Brain pericyte (primary cell): ENCODE data around the gene C16orf95.
"Not testable (repeated sequence)": the region's sequence is repeated elsewhere in the genome, so short reads cannot be mapped to it uniquely, and the experiment has no call there.

Experiments used
- DNase-seq: peaks from one replicate; pipeline ENCODE4 v3.0.0-alpha.2; 2012; ENCODE audit warnings: low read depth, low spot score

Gene C16orf95

DNA sequence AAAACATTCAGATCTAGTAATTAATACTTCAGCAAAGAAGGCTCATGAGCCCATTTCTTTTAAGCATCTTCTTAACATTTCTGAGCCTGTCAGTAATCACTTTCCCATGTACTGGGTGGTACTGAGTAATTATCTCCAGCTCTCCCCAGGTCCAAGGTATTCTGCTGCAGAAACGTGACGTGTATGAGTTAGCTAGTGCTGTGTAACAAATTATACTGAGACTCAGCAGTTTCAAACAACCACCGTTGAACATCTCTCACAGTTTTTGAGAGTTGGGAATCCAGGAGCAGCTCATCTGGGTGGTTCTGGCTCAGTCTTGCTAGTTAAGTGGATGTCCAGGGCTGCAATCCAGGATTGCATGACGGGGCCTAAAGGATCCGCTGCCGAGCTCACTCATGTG, 25.2 kb downstream of the C16orf95 start:
- DNase-seq: no peak

DNA sequence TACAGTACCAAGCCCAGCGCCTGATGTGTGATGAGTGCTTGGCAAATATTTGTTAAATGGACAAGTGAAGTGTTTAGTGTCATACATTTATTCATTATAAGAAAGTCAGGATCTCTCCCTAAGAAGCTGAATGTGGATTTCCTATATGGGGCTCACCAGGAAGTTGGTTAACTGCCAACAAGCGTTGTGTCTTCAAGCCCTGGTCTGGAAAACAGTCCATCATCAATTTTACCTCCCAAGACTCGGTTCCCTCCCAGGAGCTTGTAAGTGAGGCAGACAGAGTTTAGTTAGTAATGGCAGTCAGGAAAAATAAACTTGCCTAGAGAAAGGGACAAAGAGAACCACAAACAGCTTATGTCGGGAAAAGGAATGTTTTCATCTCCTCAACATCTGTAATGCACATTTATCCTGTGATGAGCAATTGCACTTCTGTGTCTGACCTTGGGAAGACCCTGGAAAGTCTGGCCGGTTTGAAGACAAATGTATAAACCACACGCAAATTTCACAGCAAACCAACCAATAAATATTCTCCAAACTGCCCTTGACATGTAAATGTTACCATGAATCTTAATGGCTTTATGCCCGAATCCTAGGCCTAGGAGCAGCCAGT, 28.3 kb downstream of the C16orf95 start:
- no peak for DNase-seq

DNA sequence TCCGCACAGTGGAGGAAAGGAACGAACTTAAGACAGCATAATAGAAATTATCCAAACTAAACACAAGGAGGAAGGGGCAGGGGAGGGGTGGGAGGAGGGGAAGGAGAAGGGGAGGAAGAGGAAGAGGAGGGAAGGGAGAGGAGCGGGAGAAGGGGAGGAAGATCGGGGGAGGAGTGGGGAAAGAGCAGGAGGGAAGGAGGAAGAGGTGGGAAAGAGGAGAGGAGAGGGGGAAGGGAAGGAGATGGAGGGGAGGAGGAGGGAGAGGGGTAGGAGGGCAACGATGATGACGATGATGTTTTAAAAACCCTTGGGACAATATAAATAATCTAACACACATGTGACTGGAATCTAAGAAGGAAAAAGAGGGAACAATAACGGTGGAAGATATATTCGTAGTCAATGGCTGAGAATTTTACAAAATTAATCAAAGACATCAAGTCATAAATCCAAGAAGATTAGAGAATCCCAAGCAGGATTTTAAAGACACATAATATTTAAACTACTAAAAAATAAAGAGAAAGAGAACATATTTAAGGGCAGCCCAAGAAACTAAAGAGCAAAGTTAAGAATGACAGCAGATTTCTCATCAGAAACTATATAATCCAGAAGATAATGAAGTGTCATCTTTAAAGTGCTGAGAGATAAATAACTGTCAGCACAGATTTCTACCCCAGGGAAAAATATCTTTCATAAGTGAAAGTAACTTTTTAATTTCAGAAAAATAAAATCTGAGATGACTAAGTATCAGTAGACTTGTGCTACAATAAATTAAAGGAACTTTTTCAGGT, 30.2 kb downstream of the C16orf95 start:
- DNase-seq: no peak

DNA sequence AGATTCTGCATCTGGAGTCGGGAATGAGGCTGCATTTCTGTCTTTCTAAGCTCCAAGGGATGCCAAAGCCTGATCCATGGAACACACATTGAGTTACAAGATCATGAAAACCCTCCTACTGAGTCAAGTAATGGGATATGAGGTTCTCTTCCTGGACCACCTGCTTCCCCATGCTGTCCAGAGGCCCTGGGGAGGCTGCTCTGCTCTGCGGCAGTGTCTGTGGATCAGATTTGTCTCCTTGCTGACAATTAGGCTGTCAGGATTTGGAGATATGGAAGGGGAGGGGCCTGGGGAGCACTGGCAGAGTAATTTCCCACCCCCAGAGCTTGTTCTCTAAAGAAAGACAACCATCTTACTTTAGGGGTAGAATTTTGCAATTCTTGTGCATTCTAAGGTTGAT, 33.0 kb downstream of the C16orf95 start:
- DNase-seq: no peak

DNA sequence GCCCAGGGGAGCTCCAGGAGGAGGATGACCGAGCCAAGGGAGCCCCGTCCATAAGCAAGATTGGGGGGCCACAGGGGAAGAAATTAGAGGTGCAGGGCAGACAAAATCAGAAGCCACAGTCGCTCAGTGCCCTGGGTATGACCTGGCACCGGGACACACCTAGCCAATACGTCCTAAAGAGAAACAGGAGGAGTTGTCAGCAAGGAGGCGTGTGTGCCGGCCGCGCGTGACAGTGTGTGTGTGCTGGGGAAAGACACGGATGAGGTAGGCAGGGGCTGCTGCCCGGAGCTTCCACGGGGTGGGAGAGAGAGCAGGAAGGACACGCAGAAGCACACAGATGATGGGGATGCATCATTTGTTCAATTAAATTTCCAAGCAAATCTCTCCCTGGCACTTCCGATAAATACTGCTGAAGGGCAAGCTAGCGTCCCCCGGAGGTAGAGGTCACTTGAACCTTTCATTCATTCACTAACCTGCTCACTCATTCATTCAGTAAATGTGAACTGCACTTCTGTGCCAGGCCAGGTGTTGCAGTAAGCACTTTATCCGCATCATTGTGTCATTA, 38.0 kb downstream of the C16orf95 start:
- no peak for DNase-seq

DNA sequence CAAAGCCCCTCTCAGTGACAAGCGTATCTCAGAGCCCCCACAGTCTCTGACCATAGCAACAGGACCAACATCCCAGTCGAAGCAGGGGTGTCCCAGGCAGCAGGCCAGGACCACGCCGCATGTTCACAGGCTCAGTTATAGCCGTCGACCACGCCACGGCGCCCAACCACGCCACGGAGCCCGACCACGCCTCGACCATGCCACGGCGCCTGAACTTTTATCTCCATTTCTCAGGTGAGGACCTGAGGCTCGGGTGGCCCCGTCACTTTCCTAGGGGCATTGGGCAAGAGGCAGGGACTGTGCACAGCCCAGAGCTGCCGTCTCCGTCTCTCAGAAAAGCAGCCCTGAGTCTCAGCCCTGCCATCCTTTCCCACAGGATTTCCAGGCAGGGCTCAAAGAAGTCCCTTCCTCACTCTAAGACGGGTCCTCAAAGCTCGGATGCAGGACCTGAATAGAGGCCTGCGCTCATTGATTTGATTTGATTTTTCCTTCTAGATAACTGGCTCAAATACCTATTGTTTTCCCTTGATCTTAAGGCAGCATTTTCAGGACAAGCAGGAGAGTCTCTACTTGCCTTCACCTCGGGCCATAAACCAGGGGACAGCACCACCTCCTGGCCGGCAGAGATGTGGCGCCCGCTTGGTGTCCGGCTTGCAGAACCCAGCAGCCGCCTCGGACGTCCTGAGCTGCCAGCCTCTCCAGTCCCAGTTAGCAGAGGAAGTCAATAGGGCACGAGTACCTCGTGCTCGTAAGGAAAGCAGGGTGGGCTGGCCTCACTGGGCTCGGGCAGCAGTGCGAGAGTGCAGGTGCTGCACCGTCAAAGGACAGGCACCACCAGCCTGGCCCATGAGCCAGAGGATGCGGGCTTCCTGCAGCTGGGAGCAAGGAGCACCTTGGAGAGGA, 38.8 kb downstream of the C16orf95 start:
- DNase-seq: peak; percentile 65

DNA sequence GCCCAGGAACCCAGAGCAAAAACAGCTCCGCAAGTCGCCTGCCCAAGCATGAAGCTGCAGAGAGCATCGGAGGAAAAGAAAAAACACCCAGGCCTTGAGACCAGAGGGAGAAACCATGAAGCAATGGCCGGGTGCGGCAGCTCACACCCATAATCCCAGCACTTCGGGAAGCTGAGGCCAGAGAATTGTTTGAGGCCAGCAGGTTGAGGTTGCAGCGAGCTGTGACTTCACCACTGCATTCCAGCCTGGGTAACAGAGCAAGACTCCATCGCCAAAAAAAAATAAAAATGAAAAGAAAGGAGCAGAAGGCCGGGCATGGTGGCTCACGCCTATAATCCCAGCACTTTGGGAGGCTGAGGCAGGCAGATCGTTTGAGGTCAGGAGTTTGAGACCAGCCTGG, 40.3 kb downstream of the C16orf95 start:
- DNase-seq: no peak

DNA sequence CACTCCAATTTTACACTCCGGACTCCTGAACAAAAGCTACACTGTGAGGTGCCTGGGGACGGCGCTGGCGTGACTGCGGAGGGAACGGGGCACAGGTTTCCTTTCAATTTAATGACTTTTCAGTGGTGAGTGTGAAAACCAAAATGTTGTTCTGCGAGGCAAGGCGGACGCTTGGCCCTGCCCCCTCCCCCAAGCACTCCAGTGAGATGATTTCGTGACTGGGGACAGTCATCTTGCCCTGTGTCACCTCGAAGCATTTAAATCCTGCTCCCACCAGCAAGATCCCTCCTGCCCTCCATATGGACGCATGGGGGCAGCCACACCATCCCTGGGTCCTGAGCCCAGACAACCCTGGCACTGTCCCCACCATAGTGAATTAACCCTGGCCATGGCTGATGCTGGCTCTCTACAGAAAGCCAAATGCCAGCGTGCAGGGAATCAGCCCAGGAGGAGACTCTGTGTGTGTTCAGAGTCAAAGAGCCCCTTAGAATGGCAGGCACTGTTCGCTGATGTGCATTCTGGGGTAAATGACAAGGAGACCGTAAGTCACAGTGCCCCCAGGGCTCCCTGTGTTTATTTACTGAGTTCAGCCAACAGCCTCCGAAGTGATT, 41.0 kb downstream of the C16orf95 start:
- DNase-seq: no peak

DNA sequence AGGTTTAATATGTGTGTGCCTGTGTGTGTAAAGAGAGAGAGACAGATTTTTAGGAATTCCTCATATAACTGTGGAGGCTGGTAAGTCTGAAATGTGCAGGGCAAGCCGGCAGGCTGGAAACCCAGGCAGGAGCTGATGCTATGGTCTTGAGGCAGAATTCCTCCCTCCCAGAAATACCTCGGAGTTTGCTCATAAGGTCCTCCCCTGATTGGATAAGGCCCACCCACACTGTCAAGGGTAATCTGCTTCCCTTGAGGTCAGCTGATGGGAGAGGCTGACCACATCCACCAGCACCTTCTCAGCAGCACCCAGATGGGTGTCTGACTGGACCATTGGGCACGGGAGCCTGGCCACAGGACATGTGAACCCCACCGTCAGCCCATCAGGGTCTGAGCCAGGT, 42.4 kb downstream of the C16orf95 start:
- no peak for DNase-seq

DNA sequence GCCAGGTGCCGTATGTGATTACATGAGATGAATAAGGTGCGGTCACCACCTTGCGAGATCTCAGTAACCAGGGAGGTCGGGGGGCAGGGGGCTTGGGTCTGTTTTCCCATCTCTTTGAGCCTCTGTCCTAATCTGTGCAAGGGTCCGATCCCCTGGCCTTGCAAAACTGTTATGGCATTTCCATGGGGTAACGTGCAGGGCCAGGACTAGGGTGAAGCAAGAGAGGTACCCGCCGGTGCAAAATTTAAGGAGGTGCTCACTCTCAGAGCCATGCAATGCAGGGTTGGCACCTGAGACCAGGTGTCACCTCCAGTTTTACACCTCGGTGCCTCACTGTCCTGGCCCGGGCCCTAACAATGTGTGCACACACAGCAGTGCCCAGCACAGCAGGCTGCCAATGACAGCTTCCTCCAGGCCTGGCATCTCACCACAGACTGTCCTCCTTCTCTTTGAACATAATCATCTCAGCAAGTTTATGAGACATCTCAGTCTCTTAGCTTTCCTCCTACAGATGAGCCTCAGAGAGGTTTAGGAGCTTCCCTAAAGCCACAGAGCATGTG, 43.6 kb downstream of the C16orf95 start:
- DNase-seq: no peak

DNA sequence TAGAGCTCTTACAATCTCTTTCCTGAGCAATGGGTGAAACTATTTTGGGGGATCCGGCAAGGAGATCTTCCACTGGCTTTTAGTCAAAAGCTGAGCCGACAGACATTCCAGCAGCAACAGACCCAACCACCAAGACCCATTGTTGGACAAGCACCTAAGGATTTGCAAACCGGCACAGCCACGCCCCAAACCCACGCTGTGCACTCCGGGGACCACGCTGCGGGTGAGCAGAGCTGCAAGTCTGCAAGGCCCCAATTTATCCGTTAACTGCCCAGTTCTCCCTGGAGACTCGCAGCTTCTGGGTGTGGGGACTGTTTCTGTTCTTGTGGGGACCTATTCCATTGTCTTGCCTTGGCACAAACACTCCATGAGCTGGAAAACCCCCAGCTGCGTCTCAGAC, 45.9 kb downstream of the C16orf95 start:
- no peak for DNase-seq

DNA sequence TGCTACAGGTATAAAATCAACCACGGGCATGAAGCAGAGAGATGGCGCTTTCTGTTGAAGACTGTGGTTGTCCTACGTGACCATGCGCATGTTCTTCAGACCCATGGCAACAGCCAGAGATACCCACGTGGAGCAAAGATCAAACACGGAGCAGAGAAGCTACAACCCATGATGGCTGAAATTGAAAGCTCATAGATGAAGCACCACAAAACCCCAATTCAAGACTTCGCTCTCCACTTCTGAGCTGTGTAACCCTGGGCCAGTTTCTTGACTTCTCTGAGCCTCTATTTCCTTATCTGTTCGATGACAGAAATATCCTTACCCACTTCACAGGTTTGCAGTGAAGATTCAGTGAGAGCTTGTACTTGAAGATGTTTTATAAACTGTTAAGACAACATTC, 49.6 kb downstream of the C16orf95 start:
- no peak for DNase-seq

DNA sequence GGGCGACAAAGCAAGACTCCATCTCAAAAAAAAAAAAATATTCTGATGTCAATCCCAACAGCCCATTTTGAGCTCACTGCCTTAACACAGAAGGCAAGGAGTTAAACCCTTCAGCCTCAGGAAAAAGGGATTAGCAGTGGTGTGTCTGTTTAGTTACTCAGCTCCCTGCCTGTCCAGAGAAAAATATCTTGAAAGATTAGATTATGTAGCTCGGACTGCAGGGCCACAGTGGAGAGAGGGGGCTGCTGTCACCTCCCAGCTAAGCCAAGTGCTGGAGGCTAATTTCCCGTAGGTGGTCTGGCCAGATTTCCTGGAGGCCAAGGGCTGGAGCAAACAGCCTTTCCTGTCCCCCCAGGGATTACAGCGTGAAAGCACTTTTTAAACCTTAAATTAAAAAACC, 50.3 kb downstream of the C16orf95 start:
- no peak for DNase-seq

DNA sequence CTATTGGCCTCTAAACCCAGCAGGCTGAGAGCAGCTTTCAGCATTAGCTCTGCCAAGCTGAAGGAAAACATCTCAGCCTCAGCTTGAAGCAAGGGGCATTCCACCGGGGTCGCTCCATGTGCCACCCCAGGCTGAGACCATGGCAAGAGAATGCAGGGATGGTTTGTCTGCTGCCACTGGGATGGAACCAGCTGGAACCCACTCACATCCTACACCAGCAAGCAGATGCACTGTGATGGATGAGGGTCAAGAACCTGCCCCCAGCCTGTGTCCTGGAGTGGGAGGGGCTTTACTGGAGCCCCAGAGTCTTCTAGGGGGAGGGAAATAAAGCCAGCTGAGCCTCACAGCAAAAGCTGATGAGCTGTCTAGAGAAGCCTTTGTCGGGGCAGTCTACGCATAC, 51.9 kb downstream of the C16orf95 start:
- no peak for DNase-seq

DNA sequence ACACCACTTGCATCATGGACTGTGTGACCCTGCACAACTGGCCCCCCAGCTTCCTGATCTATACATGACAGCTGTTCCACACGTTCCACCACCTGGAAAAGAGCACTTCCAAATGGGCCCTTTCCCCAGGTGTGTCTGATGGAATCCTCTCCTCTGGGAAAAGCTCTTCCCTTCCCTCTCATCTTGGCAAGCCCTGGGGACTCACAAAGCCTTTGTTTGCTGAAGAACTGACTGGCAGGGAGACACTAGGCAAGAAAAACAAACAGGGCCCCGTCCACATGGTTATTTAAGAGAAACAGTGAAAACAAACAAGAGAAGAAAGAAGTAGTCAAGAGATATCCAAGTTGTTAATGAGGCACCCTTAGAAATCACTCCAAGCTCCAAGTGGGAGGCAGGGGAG, 52.6 kb downstream of the C16orf95 start:
- no peak for DNase-seq

DNA sequence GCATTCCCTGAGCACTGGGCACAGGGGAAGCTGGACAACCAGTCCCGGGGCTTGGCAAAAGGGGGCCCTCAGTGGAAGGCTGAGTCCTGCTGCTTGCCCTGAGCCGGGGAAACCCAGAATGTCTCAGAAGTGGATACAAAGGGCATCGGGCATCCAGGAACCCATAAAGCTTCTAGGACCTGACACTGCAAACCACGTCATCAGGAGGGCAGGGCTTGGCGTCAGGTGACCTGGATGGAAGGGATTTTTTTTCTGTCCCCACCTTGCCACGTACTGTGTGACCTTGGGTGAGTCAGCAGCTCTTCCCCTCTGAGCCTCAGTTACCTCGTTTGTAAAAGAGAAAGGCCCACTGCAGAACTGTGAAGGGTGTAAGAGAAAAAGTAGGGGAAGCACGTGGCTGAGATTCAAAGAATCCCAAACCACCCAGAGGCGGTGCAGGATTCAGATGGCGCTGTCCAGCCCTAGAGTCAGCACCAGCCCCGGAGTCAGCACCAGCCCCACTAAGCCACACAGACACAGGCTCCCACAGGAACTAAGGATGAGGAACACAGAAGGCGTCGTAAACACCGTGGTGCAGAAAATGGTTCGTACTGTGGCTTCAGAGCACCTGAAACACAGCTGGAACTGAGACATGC, 53.7 kb downstream of the C16orf95 start:
- DNase-seq: no peak

DNA sequence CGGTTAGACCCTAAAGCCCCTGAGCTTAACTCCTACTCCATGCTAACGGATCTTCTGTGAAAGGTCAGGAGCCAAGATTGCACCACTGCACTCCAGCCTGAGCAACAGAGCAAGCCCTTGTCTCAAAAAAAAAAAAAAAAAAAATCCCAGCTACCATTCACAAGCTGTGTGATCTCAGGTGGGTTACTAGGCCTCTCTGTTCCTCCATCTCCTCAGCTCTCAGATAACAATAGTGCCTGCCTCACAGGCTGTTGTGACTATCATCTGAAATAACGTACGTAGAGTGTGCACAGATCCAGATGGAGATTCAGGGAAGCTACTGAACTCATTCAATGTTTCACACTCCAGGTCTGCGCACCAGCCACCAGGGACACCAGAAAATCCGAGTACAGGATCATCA, 57.8 kb downstream of the C16orf95 start:
- DNase-seq: no peak

DNA sequence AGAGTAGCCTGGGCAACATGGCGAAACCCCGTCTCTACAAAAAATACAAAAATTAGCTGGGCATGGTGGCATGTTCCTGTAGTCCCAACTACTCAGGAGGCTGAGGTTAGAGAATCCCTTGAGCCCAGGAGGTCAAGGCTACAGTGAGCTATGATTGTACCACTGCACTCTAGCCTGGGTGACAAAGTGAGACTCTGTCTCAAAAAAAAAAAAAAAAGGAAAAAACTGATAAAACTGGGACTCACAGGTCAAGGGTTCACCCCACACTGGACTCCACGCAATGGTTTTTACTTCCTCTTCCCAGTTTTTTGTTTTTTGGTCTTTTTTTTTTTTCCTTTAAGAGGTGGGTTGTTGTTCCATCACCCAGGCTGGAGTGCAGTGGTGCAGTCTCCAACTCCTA, 58.5 kb downstream of the C16orf95 start:
- DNase-seq: not testable (repeated sequence)

DNA sequence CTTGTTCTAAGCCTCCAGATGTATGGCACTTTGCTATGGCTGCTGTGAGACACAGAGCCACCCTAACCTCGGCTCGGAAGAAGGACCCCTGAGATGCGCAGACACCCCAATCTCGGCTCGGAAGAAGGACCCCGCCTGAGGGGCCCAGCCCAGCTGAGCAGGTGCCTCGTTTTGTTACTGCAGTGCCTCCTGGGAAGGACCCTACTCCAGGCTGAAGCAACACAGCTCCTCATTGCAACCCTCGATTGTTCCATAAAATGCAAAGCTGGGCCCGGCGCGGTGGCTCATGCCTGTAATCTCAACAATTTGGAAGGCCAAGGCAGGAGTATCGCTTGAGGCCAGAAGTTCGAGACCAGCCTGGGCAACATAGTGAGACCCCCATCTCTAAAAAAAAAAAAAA, 61.3 kb downstream of the C16orf95 start:
- DNase-seq: no peak

DNA sequence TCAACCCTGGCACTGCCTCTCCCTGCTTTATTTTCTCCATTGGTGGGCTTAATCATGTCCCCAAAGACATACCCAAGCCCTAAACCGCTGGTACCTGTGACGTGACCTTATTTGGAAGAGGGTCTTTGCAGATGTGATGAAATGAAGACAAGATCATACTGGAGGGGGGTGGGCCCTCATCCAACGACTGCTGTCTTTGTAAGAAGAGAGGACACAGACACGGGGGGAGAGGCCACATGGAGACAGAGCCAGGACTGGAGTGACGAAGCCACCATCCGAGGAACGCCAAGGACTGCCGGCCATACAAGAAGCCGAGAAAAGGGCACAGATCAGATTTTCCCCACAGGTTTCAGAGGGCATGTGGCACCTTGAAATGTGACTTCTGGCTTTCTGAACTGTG, 62.5 kb downstream of the C16orf95 start:
- DNase-seq: no peak

DNA sequence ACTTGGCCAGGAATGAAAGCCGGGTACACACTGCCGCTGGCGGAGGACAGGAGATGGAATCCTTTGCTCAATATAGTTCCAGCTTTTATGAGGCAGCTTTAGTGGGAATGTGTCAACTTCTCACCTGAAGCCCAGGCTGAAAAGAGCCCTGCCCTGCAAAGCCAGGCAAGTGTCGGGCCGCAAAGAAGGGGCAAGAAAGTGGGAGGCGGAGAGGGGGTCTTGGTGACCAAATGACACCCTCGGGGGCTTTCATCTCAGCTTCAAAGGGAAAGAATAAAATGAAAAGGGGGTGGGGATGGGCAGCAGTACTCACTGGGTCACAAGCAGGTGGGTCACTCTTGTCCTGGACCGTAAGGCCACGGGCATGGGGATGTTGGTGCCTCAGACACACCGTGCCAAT, 62.9 kb downstream of the C16orf95 start:
- DNase-seq: no peak
